GM19025 (cell line): ENCODE data around the gene FBH1.
A peak's percentile ranks its signal among the peaks of the same experiment; 100 is the strongest.

ENCODE experiments used
- ATAC-seq: cut with Tn5 transposase; IDR thresholded peaks from one replicate; pipeline ENCODE4 v1.9.1; 2021; ENCODE audit warnings: mild to moderate bottlenecking, low read depth, moderate library complexity; ENCODE audit not compliant: unreplicated experiment

Gene FBH1

GRCh38 chr10:5971886-5972285, 81.8 kb downstream of the FBH1 start:
- ATAC-seq, result no peak

- ATAC-seq, result no peak
Measured at GRCh38 chr10:5973069-5973468, 83.0 kb downstream of the FBH1 start.

GRCh38 chr10:5975641-5976473, 85.8 kb downstream of the FBH1 start:
- peak; percentile 62 for ATAC-seq

DNA sequence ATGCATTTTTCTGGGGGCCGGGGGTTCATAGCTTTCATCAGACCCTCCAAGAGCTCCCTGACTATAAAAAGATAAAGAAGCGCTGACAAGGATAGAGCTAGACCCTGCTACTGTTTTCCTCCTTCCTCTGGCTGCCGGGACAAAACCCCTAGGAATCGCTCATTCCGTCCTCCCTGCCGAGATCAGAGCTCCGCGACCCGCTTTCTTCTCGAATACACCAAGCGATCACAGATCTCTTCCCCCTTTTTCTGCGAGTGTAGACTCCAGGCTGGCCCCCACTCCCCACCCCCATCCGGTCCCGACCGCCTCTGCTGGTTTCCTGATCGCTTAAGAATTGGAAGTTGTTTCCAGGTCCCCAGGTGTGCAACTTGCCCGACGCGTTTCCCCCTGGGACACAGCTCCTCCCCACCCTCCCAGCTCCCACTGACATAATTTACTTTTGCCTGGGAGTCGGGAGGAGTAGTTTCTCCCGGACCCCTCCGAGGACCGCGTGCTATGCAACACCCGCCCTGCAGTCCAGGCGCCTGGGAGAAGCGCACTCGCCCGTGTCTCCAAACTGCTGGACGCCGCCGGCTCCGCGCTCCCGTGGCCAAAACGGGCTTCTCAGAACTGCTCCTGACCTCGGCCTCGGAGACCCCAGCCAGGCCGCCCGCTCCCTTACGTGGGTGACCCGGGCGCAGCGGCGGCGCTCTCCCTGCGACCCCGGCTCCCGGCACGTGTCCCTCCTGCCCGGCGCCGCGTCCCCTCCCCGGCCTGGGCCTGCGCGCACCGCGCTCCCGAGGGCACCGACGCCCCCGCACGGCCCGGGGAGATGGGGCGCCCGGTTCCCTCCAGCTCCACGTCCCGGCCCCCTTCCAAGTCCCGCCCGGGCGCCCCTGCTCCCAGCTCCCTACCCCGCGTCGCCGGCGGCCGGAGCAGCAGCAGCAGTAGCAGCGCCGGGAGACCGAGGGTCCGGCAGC, 86.7 kb downstream of the FBH1 start:
- ATAC-seq, result peak; percentile 8

GRCh38 chr10:5977471-5978229, 87.6 kb downstream of the FBH1 start, which contains the start of gene IL15RA:
Gene IL15RA, minus strand, starts transcription at chr10:5977543. Its CDS starts 51 bp downstream, at chr10:5977492.
- ATAC-seq, result peak; percentile 56

GRCh38 chr10:5978230-5978489, 88.1 kb downstream of the FBH1 start:
- no peak for ATAC-seq

- no peak for ATAC-seq
Measured at GRCh38 chr10:5981529-5981928, 91.5 kb downstream of the FBH1 start.

- no peak for ATAC-seq
Measured at GRCh38 chr10:5983774-5984173, 93.7 kb downstream of the FBH1 start.

GRCh38 chr10:5985029-5985428, 95.0 kb downstream of the FBH1 start:
- ATAC-seq, result no peak
